ENCODE data around the gene MICB.

MICB gene

GRCh38 chr6:31521835-31522234, 23.9 kb downstream of the MICB start:
- H3K9me3 Mint-ChIP-seq (ENCODE audit: low read depth), result no peaks in the 10 kb centered on the region
- H3K27ac Mint-ChIP-seq, result no peak overlapping the region
- H3K4me3 Mint-ChIP-seq, result no peak overlapping the region
- H3K4me1 Mint-ChIP-seq (ENCODE audit: low read depth), result no peaks in the 10 kb centered on the region
- H3K36me3 Mint-ChIP-seq, result no peaks in the 10 kb centered on the region
- H3K27me3 Mint-ChIP-seq, result no peaks in the 10 kb centered on the region

DNA sequence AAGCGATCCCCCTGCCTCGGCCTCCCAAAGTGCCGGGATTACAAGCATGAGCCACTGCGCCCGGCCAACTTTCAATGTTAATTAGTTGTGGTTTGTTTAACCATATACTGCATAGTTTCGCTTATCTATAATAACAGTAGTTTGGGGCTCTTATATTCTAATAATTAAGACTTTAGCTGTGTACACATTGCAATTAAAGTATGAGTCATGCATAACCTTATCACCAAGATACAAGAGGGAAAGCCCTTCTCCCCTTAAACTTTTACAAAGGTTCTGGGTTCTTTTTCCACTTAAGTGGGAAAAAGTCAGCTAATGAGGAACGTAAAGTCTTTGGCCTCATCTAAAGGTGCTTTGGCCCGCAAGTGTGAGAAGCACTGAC, 27.6 kb downstream of the MICB start:
- Mint-ChIP-seq H3K4me1 (ENCODE audit: low read depth) (no peaks in the 10 kb centered on the region), H3K36me3 (no peaks in the 10 kb centered on the region)

DNA sequence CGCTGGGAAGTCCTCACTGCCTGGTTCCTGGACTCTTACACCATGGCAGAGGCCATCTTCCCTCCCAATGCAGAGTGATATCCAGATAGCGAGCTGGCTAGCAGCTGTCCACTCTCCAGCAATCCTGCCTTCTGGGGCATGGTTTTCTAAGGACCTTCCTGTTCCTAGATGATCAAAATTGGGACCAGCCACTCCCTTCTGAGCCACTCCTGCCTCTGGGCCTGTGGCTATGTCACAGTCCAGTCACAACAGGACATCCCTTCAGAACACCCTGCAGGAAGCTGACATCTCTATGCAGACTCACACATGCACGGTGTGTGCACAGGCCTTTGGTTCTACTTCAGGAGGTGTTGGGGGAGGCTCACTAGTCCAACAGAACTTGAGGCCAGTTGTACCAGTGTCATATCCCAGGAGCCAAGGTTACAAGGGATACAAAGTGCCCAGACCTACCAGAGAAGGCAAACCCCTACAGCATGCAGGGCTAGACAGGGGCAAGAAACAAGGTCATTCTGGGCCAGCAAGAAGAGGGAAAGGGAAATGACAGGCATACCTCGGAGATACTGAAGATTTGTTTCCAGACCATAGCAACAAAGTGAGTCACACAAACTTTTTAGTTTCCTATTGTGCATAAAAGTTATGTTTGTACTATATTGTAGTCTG, 28.1 kb downstream of the MICB start:
- H3K4me1 Mint-ChIP-seq (ENCODE audit: low read depth), result peaks cover 2% of the 10 kb centered on the region
- H3K36me3 Mint-ChIP-seq, result no peaks in the 10 kb centered on the region
- no peaks in the 10 kb centered on the region for H3K9me3 Mint-ChIP-seq (ENCODE audit: low read depth)
- no peak overlapping the region for H3K4me3 Mint-ChIP-seq
- H3K27me3 Mint-ChIP-seq, result no peaks in the 10 kb centered on the region
- no peak overlapping the region for H3K27ac Mint-ChIP-seq

More for the DNA sequence above, 27.6 kb downstream of the MICB start:
- Mint-ChIP-seq H3K9me3 (ENCODE audit: low read depth) (no peaks in the 10 kb centered on the region), H3K4me3 (no peak overlapping the region), H3K27ac (no peak overlapping the region), H3K27me3 (no peaks in the 10 kb centered on the region)

DNA sequence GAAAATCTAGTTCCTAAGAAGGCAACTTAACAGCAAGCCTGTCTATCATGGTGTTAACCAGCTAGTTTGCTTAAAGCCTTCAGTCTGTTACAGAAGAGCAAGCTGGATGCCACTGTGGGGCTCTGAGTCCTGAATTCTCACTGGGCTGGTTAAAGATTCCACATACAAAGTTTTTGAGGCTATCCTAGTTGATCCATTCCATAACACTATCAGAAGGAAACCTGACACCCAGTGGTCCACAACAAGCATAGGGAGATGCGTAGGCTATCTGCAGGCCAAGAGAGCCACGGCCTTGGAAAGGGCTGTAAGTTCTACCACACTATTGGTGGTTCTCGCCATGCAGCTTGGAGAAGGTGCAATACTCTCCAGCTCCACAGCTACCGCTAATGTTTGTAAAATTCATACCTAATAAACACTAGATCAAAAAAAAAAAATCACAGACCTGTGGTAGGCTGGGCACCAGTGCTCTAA, 30.4 kb downstream of the MICB start:
- peak overlapping the region; percentile 54 for H3K27ac Mint-ChIP-seq
- no peak overlapping the region for H3K4me3 Mint-ChIP-seq
- H3K27me3 Mint-ChIP-seq, result no peaks in the 10 kb centered on the region
- no peaks in the 10 kb centered on the region for H3K9me3 Mint-ChIP-seq (ENCODE audit: low read depth)
- H3K36me3 Mint-ChIP-seq, result no peaks in the 10 kb centered on the region
- peaks cover 12% of the 10 kb centered on the region for H3K4me1 Mint-ChIP-seq (ENCODE audit: low read depth)

- Mint-ChIP-seq H3K4me1 (ENCODE audit: low read depth) (peaks cover 13% of the 10 kb centered on the region), H3K27ac (peak within 1 kb of the TSS; percentile 54), H3K4me3 (no peak within 1 kb of the TSS), H3K36me3 (no peaks in the 10 kb centered on the region), H3K27me3 (no peaks in the 10 kb centered on the region), H3K9me3 (ENCODE audit: low read depth) (no peaks in the 10 kb centered on the region)
These were observed 30.9 kb downstream of the MICB start, which contains the start of gene MCCD1 for GRCh38 chr6:31528821-31529328. TSS of gene MCCD1 (plus strand) at chr6:31528962. CDS start at chr6:31529015, 53 bp downstream.

GRCh38 chr6:31529329-31530150, 31.6 kb downstream of the MICB start:
- Mint-ChIP-seq H3K9me3 (ENCODE audit: low read depth) (no peaks in the 10 kb centered on the region), H3K4me3 (no peak overlapping the region), H3K36me3 (no peaks in the 10 kb centered on the region), H3K27me3 (no peaks in the 10 kb centered on the region), H3K4me1 (ENCODE audit: low read depth) (peaks cover 13% of the 10 kb centered on the region), H3K27ac (no peak overlapping the region)

- peak overlapping the region; percentile 29 for H3K27ac Mint-ChIP-seq
- H3K4me3 Mint-ChIP-seq, result no peak overlapping the region
- no peaks in the 10 kb centered on the region for H3K9me3 Mint-ChIP-seq (ENCODE audit: low read depth)
- peaks cover 19% of the 10 kb centered on the region for H3K4me1 Mint-ChIP-seq (ENCODE audit: low read depth)
- no peaks in the 10 kb centered on the region for H3K27me3 Mint-ChIP-seq
- H3K36me3 Mint-ChIP-seq, result no peaks in the 10 kb centered on the region
These were observed 32.7 kb downstream of the MICB start for GRCh38 chr6:31530659-31531058.

- H3K4me1 Mint-ChIP-seq (ENCODE audit: low read depth), result peaks cover 24% of the 10 kb centered on the region
- no peak overlapping the region for H3K4me3 Mint-ChIP-seq
- no peaks in the 10 kb centered on the region for H3K36me3 Mint-ChIP-seq
- no peaks in the 10 kb centered on the region for H3K9me3 Mint-ChIP-seq (ENCODE audit: low read depth)
- H3K27ac Mint-ChIP-seq, result no peak overlapping the region
- H3K27me3 Mint-ChIP-seq, result no peaks in the 10 kb centered on the region
These were observed 33.2 kb downstream of the MICB start for GRCh38 chr6:31531162-31531561.

DNA sequence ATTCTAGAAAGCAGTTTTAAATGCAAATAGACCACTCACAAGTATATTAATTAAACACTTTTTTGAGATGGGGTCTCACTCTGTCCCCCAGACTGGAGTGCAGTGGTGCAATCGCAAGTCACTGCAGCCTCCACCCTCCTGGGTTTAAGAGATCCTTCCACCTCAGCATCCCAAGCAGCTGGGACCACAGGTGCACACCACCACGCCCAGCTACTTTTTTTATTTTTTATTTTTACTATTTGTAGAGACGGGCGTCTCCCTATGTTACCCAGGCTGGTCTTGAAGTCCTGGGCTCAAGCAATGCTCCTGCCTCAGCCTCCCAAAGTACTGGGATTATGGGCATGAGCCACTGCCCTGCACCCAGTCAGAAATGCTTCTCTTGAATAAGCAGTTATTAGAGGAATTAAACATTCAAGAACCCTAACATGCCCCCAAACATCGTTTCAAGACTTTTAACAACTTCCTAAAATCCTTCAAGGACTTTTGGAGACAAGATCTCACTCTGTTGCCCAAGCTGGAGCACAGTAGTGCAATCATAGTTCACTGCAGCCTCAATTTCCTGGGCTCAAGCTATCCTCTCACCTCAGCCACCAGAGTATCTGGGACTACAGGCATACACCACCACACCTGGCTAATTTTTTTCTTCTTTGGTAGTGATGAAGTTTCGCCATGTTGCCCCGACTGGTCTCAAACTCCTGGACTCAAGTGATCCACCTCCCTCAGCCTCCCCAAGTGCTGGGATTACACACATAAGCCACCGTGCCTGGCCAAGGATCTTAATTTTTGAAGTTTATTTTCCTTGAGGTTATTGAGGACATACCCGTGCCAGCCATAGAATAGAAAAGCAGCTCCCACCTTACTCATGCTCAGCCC, 34.1 kb downstream of the MICB start:
- Mint-ChIP-seq H3K4me1 (ENCODE audit: low read depth) (peaks cover 28% of the 10 kb centered on the region), H3K27me3 (no peaks in the 10 kb centered on the region), H3K9me3 (ENCODE audit: low read depth) (no peaks in the 10 kb centered on the region), H3K36me3 (no peaks in the 10 kb centered on the region), H3K27ac (peak overlapping the region; percentile 6), H3K4me3 (no peak overlapping the region)

DNA sequence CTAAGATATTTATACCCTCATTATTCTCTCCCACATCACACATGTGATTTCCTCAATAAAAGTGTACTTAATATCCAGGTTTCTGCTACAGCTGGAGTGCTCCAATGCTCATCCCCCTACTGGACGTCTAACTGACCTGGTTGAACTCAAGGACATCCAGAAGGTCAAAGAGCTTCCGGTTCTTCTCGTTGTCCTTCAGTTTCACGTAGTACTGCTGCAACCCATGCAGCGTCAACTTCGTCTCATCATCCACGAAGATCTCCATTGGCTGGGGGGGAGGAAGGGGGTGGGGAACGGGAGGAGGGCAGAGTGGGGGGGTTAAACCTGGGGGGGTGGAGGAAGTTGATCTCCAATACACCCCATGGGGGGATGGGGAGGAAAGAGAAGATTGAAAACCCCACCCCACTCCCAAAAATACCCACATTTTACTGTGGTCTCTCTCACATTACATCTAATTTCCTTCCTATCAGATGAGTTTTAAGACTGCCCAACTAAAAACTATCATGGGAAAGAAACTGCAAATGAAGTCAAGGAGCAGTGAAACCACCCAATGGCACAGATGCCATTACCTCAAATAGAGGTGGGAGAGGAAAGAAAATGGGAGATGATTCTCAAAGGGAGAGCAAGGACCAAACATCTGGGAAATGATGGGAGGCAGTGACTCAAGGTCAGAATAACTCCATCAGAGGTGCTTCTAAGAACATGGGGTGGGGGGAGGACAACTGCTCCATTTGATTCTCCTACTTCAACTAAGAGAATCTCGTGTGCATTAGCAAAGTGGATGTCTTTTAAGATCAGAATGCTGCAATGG, 34.9 kb downstream of the MICB start:
- Mint-ChIP-seq H3K9me3 (ENCODE audit: low read depth) (no peaks in the 10 kb centered on the region), H3K36me3 (no peaks in the 10 kb centered on the region), H3K27me3 (no peaks in the 10 kb centered on the region), H3K27ac (peak overlapping the region; percentile 46), H3K4me3 (no peak overlapping the region), H3K4me1 (ENCODE audit: low read depth) (peaks cover 33% of the 10 kb centered on the region)

GRCh38 chr6:31533455-31533841, 35.5 kb downstream of the MICB start:
- Mint-ChIP-seq H3K4me1 (ENCODE audit: low read depth) (peaks cover 36% of the 10 kb centered on the region), H3K9me3 (ENCODE audit: low read depth) (no peaks in the 10 kb centered on the region), H3K27ac (peak overlapping the region; percentile 46), H3K4me3 (no peak overlapping the region), H3K36me3 (no peaks in the 10 kb centered on the region), H3K27me3 (no peaks in the 10 kb centered on the region)

- H3K27ac Mint-ChIP-seq, result no peak overlapping the region
- H3K36me3 Mint-ChIP-seq, result peaks cover 5% of the 10 kb centered on the region
- no peaks in the 10 kb centered on the region for H3K27me3 Mint-ChIP-seq
- no peak overlapping the region for H3K4me3 Mint-ChIP-seq
- H3K4me1 Mint-ChIP-seq (ENCODE audit: low read depth), result peaks cover 42% of the 10 kb centered on the region
- no peaks in the 10 kb centered on the region for H3K9me3 Mint-ChIP-seq (ENCODE audit: low read depth)
These were observed 36.1 kb downstream of the MICB start for GRCh38 chr6:31534011-31534410.

DNA sequence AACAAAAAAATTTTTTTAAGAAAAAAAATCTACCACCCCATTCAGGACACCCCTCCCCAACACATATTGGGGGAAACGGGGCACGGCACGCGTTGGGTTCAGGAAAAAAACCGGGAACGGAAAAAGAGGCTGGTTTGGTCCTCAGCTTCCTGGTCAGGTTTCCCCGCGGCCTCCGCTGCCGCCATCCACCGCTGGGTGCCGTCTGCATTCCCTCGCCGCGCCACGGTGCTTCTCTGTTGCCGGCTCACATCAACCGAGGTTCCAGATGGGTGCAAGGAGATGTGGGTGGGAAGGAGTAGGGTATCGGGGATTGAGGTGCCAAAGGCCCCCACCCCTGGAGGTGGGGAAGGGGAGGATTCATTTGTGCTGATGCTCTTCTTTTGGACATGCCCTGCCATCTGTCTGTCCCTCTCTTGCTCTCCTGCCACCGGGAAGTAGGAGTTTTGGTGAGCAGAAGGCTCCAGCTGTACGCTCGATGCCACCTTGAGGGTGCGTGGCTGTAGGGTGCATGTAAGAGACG, 36.6 kb downstream of the MICB start:
- Mint-ChIP-seq H3K4me3 (no peak overlapping the region), H3K4me1 (ENCODE audit: low read depth) (peaks cover 48% of the 10 kb centered on the region), H3K27me3 (no peaks in the 10 kb centered on the region), H3K9me3 (ENCODE audit: low read depth) (no peaks in the 10 kb centered on the region), H3K36me3 (peaks cover 10% of the 10 kb centered on the region), H3K27ac (no peak overlapping the region)
